HUES6 (cell line): ENCODE data around the gene FOXO6.

Source experiments
- H3K27ac ChIP-seq: 2 replicates; pipeline ENCODE4 v1.7.0; 2013; ENCODE audit warnings: low read depth, mild to moderate bottlenecking, low read length, inconsistent platforms
- H3K27me3 ChIP-seq: 2 replicates; pipeline ENCODE4 v1.6.1; 2013; ENCODE audit warnings: low read length; ENCODE audit not compliant: control insufficient read depth, insufficient read depth
- H3K36me3 ChIP-seq: 2 replicates; pipeline ENCODE4 v1.6.1; 2013; ENCODE audit warnings: low read length; ENCODE audit not compliant: control insufficient read depth, insufficient read depth
- H3K4me1 ChIP-seq: 2 replicates; pipeline ENCODE4 v1.6.1; 2013; ENCODE audit warnings: low read length; ENCODE audit not compliant: control insufficient read depth, insufficient read depth
- H3K4me3 ChIP-seq: 2 replicates; pipeline ENCODE4 v1.5.1; 2013; ENCODE audit warnings: low read depth, low read length
- H3K9ac ChIP-seq: one replicate; pipeline ENCODE4 v1.6.1; 2013; ENCODE audit warnings: mild to moderate bottlenecking, low read length
- H3K9me3 ChIP-seq: 2 replicates; pipeline ENCODE4 v1.6.1; 2013; ENCODE audit warnings: low read depth, low read length; ENCODE audit not compliant: control insufficient read depth, insufficient read depth

The FOXO6 gene

GRCh38 chr1:41362749-41363590 lies 1.7 kb downstream of the FOXO6 start:
- Histone ChIP-seq H3K9me3 (no peaks in the 10 kb centered on the region), H3K27ac (no peak overlapping the region), H3K27me3 (peaks cover 93% of the 10 kb centered on the region), H3K4me3 (peak overlapping the region; percentile 54), H3K9ac (no peak overlapping the region), H3K4me1 (peaks cover 54% of the 10 kb centered on the region), H3K36me3 (no peaks in the 10 kb centered on the region)

GRCh38 chr1:41363591-41364320 lies 2.5 kb downstream of the FOXO6 start:
- H3K36me3 ChIP-seq, result no peaks in the 10 kb centered on the region
- peaks cover 91% of the 10 kb centered on the region for H3K27me3 ChIP-seq
- no peaks in the 10 kb centered on the region for H3K9me3 ChIP-seq
- no peak overlapping the region for H3K9ac ChIP-seq
- peaks cover 48% of the 10 kb centered on the region for H3K4me1 ChIP-seq
- no peak overlapping the region for H3K4me3 ChIP-seq
- H3K27ac ChIP-seq, result no peak overlapping the region

- H3K4me3 ChIP-seq, result no peak overlapping the region
- H3K4me1 ChIP-seq, result peaks cover 46% of the 10 kb centered on the region
- H3K27me3 ChIP-seq, result peaks cover 91% of the 10 kb centered on the region
- no peaks in the 10 kb centered on the region for H3K36me3 ChIP-seq
- no peak overlapping the region for H3K27ac ChIP-seq
- no peak overlapping the region for H3K9ac ChIP-seq
- no peaks in the 10 kb centered on the region for H3K9me3 ChIP-seq
These were observed 3.4 kb downstream of the FOXO6 start for GRCh38 chr1:41364442-41365319.

DNA sequence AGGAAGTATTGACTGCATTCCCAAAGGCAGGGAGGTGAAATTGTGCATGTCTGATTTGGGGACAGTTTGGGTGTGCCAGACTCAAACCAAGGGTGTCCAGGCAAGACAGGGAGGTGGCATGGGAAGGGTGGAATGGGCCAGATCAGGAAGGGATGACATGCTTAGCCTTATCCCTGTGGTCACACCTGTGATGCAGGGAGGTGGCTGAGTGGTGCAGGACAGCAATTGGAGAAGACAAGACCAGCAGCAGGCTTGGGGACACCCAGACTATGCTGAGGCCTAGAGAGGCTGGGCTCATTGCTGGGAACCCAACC lies 4.0 kb downstream of the FOXO6 start:
- Histone ChIP-seq H3K4me3 (no peak overlapping the region), H3K4me1 (peaks cover 42% of the 10 kb centered on the region), H3K27me3 (peaks cover 85% of the 10 kb centered on the region), H3K9ac (no peak overlapping the region), H3K27ac (no peak overlapping the region), H3K9me3 (no peaks in the 10 kb centered on the region), H3K36me3 (no peaks in the 10 kb centered on the region)

GRCh38 chr1:41365772-41366454 lies 4.7 kb downstream of the FOXO6 start:
- Histone ChIP-seq H3K36me3 (no peaks in the 10 kb centered on the region), H3K9me3 (no peaks in the 10 kb centered on the region), H3K27ac (no peak overlapping the region), H3K27me3 (peaks cover 80% of the 10 kb centered on the region), H3K4me1 (peaks cover 44% of the 10 kb centered on the region), H3K4me3 (peak overlapping the region; percentile 56), H3K9ac (no peak overlapping the region)

DNA sequence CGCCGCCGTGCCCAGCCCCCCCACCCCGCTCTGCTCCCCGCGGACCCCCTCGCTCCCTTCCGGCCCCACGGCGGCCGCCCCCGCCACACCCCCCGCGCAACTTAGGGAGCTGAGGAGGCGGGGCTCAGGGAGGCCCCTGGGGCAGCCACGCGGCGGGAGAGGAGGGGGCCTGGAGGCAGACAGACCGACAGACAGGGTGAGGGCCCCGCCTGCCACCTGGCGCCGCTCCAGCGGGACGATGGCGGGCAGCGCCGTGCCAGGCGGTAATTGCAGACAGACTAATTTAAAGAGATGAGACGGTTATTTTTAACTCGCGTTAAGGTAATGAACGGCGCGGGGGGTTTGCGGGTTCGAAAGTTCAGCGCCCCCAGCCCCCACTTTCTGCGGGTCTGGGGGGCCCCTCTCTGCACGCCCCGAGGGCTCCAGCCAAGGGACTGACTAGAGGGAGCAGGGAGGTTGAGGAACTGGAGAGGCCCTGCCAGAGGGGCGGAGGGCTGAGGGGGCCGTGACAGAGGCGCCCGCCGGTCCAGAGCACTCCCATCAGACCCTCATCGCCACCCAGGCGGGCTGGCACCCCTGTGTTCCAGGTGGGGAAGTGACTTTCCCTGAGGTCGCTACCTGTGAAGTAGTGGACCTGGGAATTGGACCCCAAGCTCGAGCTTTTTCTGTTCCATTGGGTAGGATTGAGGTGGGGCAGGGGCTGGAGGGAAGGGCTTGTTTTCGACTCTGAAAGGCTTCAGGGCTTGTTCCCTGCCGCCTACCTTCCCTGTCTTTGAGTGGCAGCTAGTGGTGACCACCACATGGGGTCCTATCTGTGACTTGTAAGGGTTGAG lies 5.4 kb downstream of the FOXO6 start:
- Histone ChIP-seq H3K27me3 (peaks cover 78% of the 10 kb centered on the region), H3K9me3 (no peaks in the 10 kb centered on the region), H3K4me3 (peak overlapping the region; percentile 60), H3K4me1 (peaks cover 51% of the 10 kb centered on the region), H3K27ac (no peak overlapping the region), H3K9ac (peak overlapping the region; percentile 17), H3K36me3 (no peaks in the 10 kb centered on the region)

DNA sequence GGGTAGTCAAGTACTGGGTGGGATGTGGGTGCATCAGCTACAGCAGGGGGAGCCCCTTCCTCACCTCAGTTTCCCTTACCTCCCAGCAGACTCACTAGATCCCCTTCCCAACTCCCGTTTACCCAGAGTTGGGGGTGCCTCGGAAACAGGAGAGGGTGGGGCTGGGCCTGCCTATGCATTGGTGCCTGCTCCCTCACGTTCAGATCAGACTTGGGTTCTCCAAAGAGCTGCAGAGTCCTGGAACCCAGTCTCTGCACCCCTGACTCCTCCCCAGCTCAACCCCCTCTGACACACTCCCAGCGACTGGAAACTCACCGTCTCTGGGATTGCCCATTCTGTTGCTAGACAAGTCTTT lies 6.0 kb downstream of the FOXO6 start:
- H3K4me3 ChIP-seq, result peak overlapping the region; percentile 60
- H3K27ac ChIP-seq, result no peak overlapping the region
- peaks cover 72% of the 10 kb centered on the region for H3K27me3 ChIP-seq
- no peak overlapping the region for H3K9ac ChIP-seq
- H3K36me3 ChIP-seq, result no peaks in the 10 kb centered on the region
- peaks cover 57% of the 10 kb centered on the region for H3K4me1 ChIP-seq
- H3K9me3 ChIP-seq, result no peaks in the 10 kb centered on the region

DNA sequence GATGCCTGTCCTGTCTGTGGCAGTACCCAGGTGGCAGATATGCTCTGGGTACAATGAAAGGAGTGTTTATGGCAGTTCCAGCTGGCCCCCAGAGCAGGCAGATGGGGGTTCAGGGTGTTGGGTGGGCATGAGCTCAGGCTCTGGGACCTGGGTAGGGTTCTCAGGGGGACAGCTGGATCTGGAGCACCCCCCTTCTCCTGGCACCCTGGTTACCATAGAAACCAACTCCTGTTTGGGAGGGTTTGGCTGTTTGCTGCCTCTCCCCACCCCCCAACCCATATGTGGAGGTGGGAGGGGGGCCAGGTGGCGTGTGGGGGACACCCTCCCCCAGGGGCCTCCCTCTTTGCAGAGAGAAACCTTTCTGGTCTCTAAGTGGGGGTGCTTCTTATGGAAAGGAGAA lies 7.1 kb downstream of the FOXO6 start:
- no peak overlapping the region for H3K27ac ChIP-seq
- no peak overlapping the region for H3K9ac ChIP-seq
- peaks cover 70% of the 10 kb centered on the region for H3K27me3 ChIP-seq
- no peaks in the 10 kb centered on the region for H3K9me3 ChIP-seq
- H3K4me1 ChIP-seq, result peaks cover 56% of the 10 kb centered on the region
- no peaks in the 10 kb centered on the region for H3K36me3 ChIP-seq
- no peak overlapping the region for H3K4me3 ChIP-seq

- H3K27ac ChIP-seq, result no peak overlapping the region
These were observed 7.6 kb downstream of the FOXO6 start for GRCh38 chr1:41368801-41369200.

DNA sequence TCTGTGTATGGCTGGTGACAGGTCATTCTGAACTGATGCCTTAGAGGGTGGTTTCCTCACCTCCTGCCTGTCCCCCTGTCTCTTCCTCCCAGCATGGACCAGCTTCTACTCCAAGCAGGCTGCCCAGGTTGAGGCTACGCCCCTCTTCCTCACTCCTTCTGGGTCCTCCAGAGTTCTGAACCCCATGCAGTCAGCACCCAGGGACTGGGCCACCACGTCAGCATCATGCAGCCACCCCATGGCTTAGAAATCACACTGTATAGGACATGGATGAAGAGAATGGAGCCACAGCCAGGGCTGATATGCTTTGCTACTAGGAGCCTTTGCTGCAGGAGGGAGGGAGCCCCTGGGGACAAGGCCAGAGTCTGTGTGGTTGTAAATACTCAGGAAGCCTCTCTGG lies 8.3 kb downstream of the FOXO6 start:
- H3K27ac ChIP-seq, result no peak overlapping the region
- no peaks in the 10 kb centered on the region for H3K36me3 ChIP-seq
- H3K9me3 ChIP-seq, result no peaks in the 10 kb centered on the region
- no peak overlapping the region for H3K4me3 ChIP-seq
- H3K27me3 ChIP-seq, result peaks cover 70% of the 10 kb centered on the region
- H3K4me1 ChIP-seq, result peaks cover 54% of the 10 kb centered on the region
- H3K9ac ChIP-seq, result no peak overlapping the region

More at GRCh38 chr1:41368801-41369200, 7.6 kb downstream of the FOXO6 start:
- peaks cover 54% of the 10 kb centered on the region for H3K4me1 ChIP-seq
- H3K9ac ChIP-seq, result no peak overlapping the region
- H3K27me3 ChIP-seq, result peaks cover 70% of the 10 kb centered on the region
- no peaks in the 10 kb centered on the region for H3K36me3 ChIP-seq
- H3K4me3 ChIP-seq, result no peak overlapping the region
- no peaks in the 10 kb centered on the region for H3K9me3 ChIP-seq
